Bronchial epithelial cell (primary cell): ENCODE data around the gene COG8. TPM values are rescaled to one million over a fixed set of nuclear protein-coding genes. Genes with fewer than 3 reads are reported as not detected.

Source experiments
- DNase-seq: peaks from one replicate; pipeline ENCODE4 v3.0.0-alpha.2; 2010; ENCODE audit warnings: low read depth
- FAIRE-seq: peaks from 2 replicates; lab custom pipeline; 2011; peaks lifted over from hg19 to GRCh38; lab: Jason Lieb, UNC
- H3K27me3 ChIP-seq: 2 replicates; pipeline ENCODE4 v1.5.1; 2011; ENCODE audit warnings: low read length; ENCODE audit not compliant: control insufficient read depth, insufficient read depth
- H3K36me3 ChIP-seq: 2 replicates; pipeline ENCODE4 v1.5.1; 2011; ENCODE audit warnings: low read length; ENCODE audit not compliant: control insufficient read depth, insufficient read depth
- H3K4me3 ChIP-seq: 2 replicates; pipeline ENCODE4 v1.5.1; 2011; ENCODE audit warnings: mild to moderate bottlenecking, low read depth, low read length, control low read depth
- CTCF ChIP-seq: IDR thresholded peaks from 2 replicates; pipeline ENCODE4 v1.5.1; 2011; ENCODE audit warnings: mild to moderate bottlenecking, moderate library complexity, low read length, control low read depth, inconsistent platforms; ENCODE audit not compliant: insufficient read depth, severe bottlenecking
- total RNA-seq: library from RNA; depleted of rRNA; stranded (reverse); fragments of >200 nt; gene quantifications from 2 replicates; pipeline ENCODE4 v1.2.1, GENCODE V29; 2014

Gene COG8
- total RNA-seq, 1 donor from 2014 or later, result 18.2 TPM

- Histone ChIP-seq H3K4me3 (no peak overlapping the region), H3K27me3 (no peaks in the 10 kb centered on the region), H3K36me3 (peaks cover 8% of the 10 kb centered on the region)
- FAIRE-seq, result no peak
- TF ChIP-seq CTCF, result no peak
- DNase-seq, result no peak
Measured at GRCh38 chr16:69345923-69346322, 6.6 kb upstream of the COG8 start.

DNA sequence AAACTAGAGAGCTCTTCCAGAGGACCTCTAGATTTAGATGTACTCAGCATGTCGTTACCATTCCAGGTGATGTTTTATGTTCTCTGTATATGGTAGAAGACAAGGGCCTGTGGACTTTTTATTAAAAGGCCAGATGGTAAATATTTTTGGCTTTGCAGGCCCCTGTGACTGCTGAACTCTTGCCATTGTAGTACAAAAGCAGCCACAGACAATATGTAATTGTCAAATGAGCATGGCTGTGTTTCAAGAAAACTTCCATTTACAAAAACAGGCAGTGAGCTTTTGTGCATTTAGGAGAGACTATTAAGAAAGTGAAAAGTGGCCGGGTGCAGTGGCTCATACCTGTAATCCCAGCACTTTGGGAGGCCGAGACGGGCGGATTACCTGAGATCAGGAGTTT lies 4.8 kb upstream of the COG8 start:
- no peak for TF ChIP-seq CTCF
- no peaks in the 10 kb centered on the region for H3K27me3 ChIP-seq
- H3K4me3 ChIP-seq, result no peak overlapping the region
- DNase-seq (no peak), FAIRE-seq (no peak)
- peaks cover 8% of the 10 kb centered on the region for H3K36me3 ChIP-seq

GRCh38 chr16:69340095-69340644 lies 806 bp upstream of the COG8 start:
- H3K27me3 ChIP-seq, result no peaks in the 10 kb centered on the region
- DNase-seq, result no peak
- TF ChIP-seq CTCF, result no peak
- H3K4me3 ChIP-seq, result peak overlapping the region; percentile 90
- no peak for FAIRE-seq
- peaks cover 12% of the 10 kb centered on the region for H3K36me3 ChIP-seq

- no peak for TF ChIP-seq CTCF
- Histone ChIP-seq H3K27me3 (no peaks in the 10 kb centered on the region), H3K36me3 (peaks cover 20% of the 10 kb centered on the region), H3K4me3 (peak overlapping the region; percentile 90)
- DNase-seq, result no peak
- FAIRE-seq, result no peak
Measured at GRCh38 chr16:69338557-69339288, 641 bp downstream of the COG8 start.

DNA sequence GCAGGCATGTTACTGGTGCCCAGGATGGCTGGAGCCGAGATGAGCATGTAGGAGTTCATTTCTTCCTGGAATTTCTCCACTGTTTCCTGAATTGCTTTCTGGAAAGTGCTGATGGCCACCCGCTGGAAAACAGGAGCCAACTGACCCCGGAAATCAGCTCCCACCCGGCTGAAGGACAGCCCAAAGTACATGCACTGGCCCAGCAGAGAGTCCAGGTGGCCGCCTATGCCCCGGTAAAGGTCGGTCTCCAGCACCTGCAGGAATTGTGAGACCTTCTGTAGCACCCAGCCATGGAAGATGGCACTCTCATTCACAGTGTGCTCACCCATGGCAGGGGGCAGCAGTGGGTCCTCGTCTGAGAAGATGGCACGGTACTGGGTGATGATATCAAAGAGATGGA lies 4.7 kb downstream of the COG8 start:
- Histone ChIP-seq H3K27me3 (no peaks in the 10 kb centered on the region), H3K36me3 (peaks cover 19% of the 10 kb centered on the region), H3K4me3 (no peak overlapping the region)
- TF ChIP-seq CTCF, result no peak
- FAIRE-seq (no peak), DNase-seq (no peak)
